Measurements from ENCODE around the gene ZNF534.

The ZNF534 gene

DNA sequence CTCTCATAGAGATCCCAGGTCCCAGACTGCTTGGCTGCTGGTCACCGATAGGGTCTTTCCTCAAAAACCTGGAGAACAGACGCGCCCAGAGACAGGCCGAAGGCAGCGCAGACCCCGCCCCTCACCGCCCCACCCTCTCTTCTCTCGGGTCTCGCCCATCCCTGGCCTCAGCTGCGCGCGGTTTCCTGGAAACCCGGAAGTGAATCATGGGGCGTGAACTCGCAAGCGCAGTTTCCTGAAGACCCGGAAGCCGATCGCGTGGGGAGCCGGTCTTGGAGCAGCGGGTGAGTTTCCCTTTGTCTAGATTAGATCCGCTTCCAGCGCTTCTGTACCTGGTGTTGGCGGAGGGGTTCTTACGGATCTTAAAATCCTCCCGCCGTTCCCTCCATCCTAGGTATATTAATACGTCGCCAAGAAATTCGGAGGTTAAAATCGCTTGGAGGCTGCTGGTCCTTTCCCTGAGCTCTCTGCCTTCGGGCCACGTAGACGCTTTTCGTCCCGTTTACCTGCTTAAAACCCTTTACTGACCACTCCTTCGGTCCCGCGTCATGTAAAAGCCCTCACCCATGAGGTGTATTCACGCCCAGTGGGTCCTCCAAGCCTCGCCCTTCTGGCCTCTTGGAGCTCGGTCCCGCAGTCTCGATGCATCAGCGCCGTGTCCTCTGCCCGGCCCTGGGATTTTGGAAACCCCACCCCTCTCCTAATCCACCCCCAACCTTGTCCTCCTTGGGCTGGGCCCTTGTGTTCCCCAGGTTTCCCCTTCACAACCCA lies 24.6 kb downstream of the ZNF534 start, which contains the start of gene ZNF578:
ZNF578 (plus strand) TSS at position 230 of the 771 bp plus-strand sequence. CDS start 48,293 bp downstream, outside the sequence.
- no peak within 1 kb of the TSS for H3K4me3 ChIP-seq (ENCODE audit: insufficient read depth, low read length, poor library complexity, severe bottlenecking)
- no peak within 1 kb of the TSS for H3K9ac ChIP-seq (ENCODE audit: low read length)
- H3K9me2 ChIP-seq (replicated peaks; ENCODE audit: insufficient read depth, low read length), result no peaks in the 10 kb centered on the region
- no peak within 1 kb of the TSS for H2AFZ ChIP-seq (ENCODE audit: low read depth, low read length, severe bottlenecking)
- no peaks in the 10 kb centered on the region for H3K79me2 ChIP-seq (ENCODE audit: insufficient read depth, low read length)
- TF ChIP-seq CTCF (IDR thresholded peaks at IDR 0.05; ENCODE audit: insufficient read depth, low read length, poor library complexity, severe bottlenecking), result no peak
- no peak for TF ChIP-seq EZH2phosphoT487 (conservative IDR thresholded peaks at IDR 0.05; ENCODE audit: low read length)
- H3K27me3 ChIP-seq (ENCODE audit: low read length), result no peaks in the 10 kb centered on the region
- no peak within 1 kb of the TSS for H3K4me2 ChIP-seq (ENCODE audit: low read depth, low read length, poor library complexity, severe bottlenecking)
- no peaks in the 10 kb centered on the region for H4K20me1 ChIP-seq (ENCODE audit: low read depth, low read length)
- no peaks in the 10 kb centered on the region for H3K36me3 ChIP-seq (ENCODE audit: low read length)
- no peaks in the 10 kb centered on the region for H3F3A ChIP-seq (ENCODE audit: insufficient read depth)
- H3K9me3 ChIP-seq (ENCODE audit: insufficient read depth, low read length), result peaks cover 16% of the 10 kb centered on the region; the same call in 1 of the 2 replicates
- no peak within 1 kb of the TSS for H3K27ac ChIP-seq (ENCODE audit: low read depth, low read length)

GRCh38 chr19:52464798-52465470 lies 36.0 kb downstream of the ZNF534 start:
- Histone ChIP-seq H3K9me3 (ENCODE audit: insufficient read depth, low read length) (peaks cover 9% of the 10 kb centered on the region; the same call in 1 of the 2 replicates), H3K27ac (ENCODE audit: low read depth, low read length) (no peak overlapping the region)

GRCh38 chr19:52473655-52474350 lies 44.9 kb downstream of the ZNF534 start:
- no peak overlapping the region for H3K4me3 ChIP-seq (ENCODE audit: insufficient read depth, low read length, poor library complexity, severe bottlenecking)
- H3K9ac ChIP-seq (ENCODE audit: low read length), result no peak overlapping the region
- H3F3A ChIP-seq (ENCODE audit: insufficient read depth), result no peaks in the 10 kb centered on the region
- no peak for TF ChIP-seq EZH2phosphoT487 (conservative IDR thresholded peaks at IDR 0.05; ENCODE audit: low read length)
- TF ChIP-seq CTCF (IDR thresholded peaks at IDR 0.05; ENCODE audit: insufficient read depth, low read length, poor library complexity, severe bottlenecking), result no peak
- no peak overlapping the region for H3K27ac ChIP-seq (ENCODE audit: low read depth, low read length)
- H2AFZ ChIP-seq (ENCODE audit: low read depth, low read length, severe bottlenecking), result no peak overlapping the region
- H3K4me2 ChIP-seq (ENCODE audit: low read depth, low read length, poor library complexity, severe bottlenecking), result no peak overlapping the region
- no peaks in the 10 kb centered on the region for H4K20me1 ChIP-seq (ENCODE audit: low read depth, low read length)
- H3K9me3 ChIP-seq (ENCODE audit: insufficient read depth, low read length), result peaks cover 89% of the 10 kb centered on the region
- H3K27me3 ChIP-seq (ENCODE audit: low read length), result no peaks in the 10 kb centered on the region
- H3K79me2 ChIP-seq (ENCODE audit: insufficient read depth, low read length), result no peaks in the 10 kb centered on the region
- H3K9me2 ChIP-seq (replicated peaks; ENCODE audit: insufficient read depth, low read length), result no peaks in the 10 kb centered on the region
- H3K36me3 ChIP-seq (ENCODE audit: low read length), result no peaks in the 10 kb centered on the region

More at GRCh38 chr19:52464798-52465470, 36.0 kb downstream of the ZNF534 start:
- H3K36me3 ChIP-seq (ENCODE audit: low read length), result no peaks in the 10 kb centered on the region
- H3F3A ChIP-seq (ENCODE audit: insufficient read depth), result no peaks in the 10 kb centered on the region
- H3K4me3 ChIP-seq (ENCODE audit: insufficient read depth, low read length, poor library complexity, severe bottlenecking), result no peak overlapping the region
- H3K4me2 ChIP-seq (ENCODE audit: low read depth, low read length, poor library complexity, severe bottlenecking), result no peak overlapping the region
- no peak overlapping the region for H3K9ac ChIP-seq (ENCODE audit: low read length)
- no peaks in the 10 kb centered on the region for H3K9me2 ChIP-seq (replicated peaks; ENCODE audit: insufficient read depth, low read length)
- TF ChIP-seq CTCF (IDR thresholded peaks at IDR 0.05; ENCODE audit: insufficient read depth, low read length, poor library complexity, severe bottlenecking), result peak; percentile 51
- TF ChIP-seq EZH2phosphoT487 (conservative IDR thresholded peaks at IDR 0.05; ENCODE audit: low read length), result no peak
- H3K79me2 ChIP-seq (ENCODE audit: insufficient read depth, low read length), result no peaks in the 10 kb centered on the region
- no peaks in the 10 kb centered on the region for H4K20me1 ChIP-seq (ENCODE audit: low read depth, low read length)
- H3K27me3 ChIP-seq (ENCODE audit: low read length), result no peaks in the 10 kb centered on the region
- no peak overlapping the region for H2AFZ ChIP-seq (ENCODE audit: low read depth, low read length, severe bottlenecking)
